HAP-1 (cell line): Measurements from ENCODE around the gene SPPL3.

Source experiments
- DNase-seq, 2 experiments: peaks; one replicate each; pipeline ENCODE4 v3.0.0-alpha.2; 2016 to 2020; ENCODE audit warnings: low spot score in 2 of 2
- H3K27me3 ChIP-seq: fragments of 250-450 bp; sonication (Bioruptor Pico); 2 replicates; pipeline ENCODE4 v1.5.1; 2020; ENCODE audit warnings: low read depth, mild to moderate bottlenecking, moderate library complexity
- H3K36me3 ChIP-seq: fragments of 250-450 bp; sonication (Bioruptor Pico); replicated peaks from 2 replicates; pipeline ENCODE4 v1.5.1; 2020; ENCODE audit warnings: mild to moderate bottlenecking
- H3K4me1 ChIP-seq: fragments of 250-450 bp; sonication (Bioruptor Pico); 2 replicates; pipeline ENCODE4 v1.5.1; 2020; ENCODE audit warnings: mild to moderate bottlenecking
- H3K4me3 ChIP-seq: fragments of 250-450 bp; sonication (Bioruptor Pico); 2 replicates; pipeline ENCODE4 v1.5.1; 2020; ENCODE audit warnings: mild to moderate bottlenecking, moderate library complexity
- H3K9me3 ChIP-seq: fragments of 250-450 bp; sonication (Bioruptor Pico); 2 replicates; pipeline ENCODE4 v1.5.1; 2020; ENCODE audit warnings: mild to moderate bottlenecking, moderate library complexity
- in situ Hi-C: fragments of 300-500 bp; cut with MboI; formaldehyde crosslinking; loops from 3 replicates; pipeline ENCODE4 v1.14.3; 2020; ENCODE audit warnings: low sequenced_read_pairs, inconsistent platforms, mixed read lengths

SPPL3 gene

GRCh38 chr12:120879102-120879501 is 25.1 kb downstream of the SPPL3 start:
- Histone ChIP-seq H3K27me3 (no peaks in the 10 kb centered on the region), H3K4me3 (no peak overlapping the region), H3K9me3 (no peaks in the 10 kb centered on the region), H3K4me1 (no peaks in the 10 kb centered on the region), H3K36me3 (no peaks in the 10 kb centered on the region)
- in situ Hi-C loops, result no loop called here
- no peak for DNase-seq

- Histone ChIP-seq H3K27me3 (no peaks in the 10 kb centered on the region), H3K4me3 (no peak overlapping the region), H3K4me1 (no peaks in the 10 kb centered on the region), H3K9me3 (no peaks in the 10 kb centered on the region), H3K36me3 (no peaks in the 10 kb centered on the region)
- DNase-seq, result no peak
- in situ Hi-C loops, result no loop called here
These were observed 29.5 kb downstream of the SPPL3 start for GRCh38 chr12:120874547-120875245.

- in situ Hi-C loops, result no loop called here
- DNase-seq, result no peak
- Histone ChIP-seq H3K4me3 (no peak overlapping the region), H3K9me3 (no peaks in the 10 kb centered on the region), H3K4me1 (no peaks in the 10 kb centered on the region), H3K27me3 (no peaks in the 10 kb centered on the region), H3K36me3 (no peaks in the 10 kb centered on the region)
These were observed 30.9 kb downstream of the SPPL3 start for GRCh38 chr12:120873226-120873625.

GRCh38 chr12:120872487-120872886 is 31.7 kb downstream of the SPPL3 start:
- no peaks in the 10 kb centered on the region for H3K9me3 ChIP-seq
- H3K4me3 ChIP-seq, result no peak overlapping the region
- no peak for DNase-seq
- no peaks in the 10 kb centered on the region for H3K27me3 ChIP-seq
- in situ Hi-C loops, result no loop called here
- no peaks in the 10 kb centered on the region for H3K36me3 ChIP-seq
- H3K4me1 ChIP-seq, result no peaks in the 10 kb centered on the region

GRCh38 chr12:120870415-120870814 is 33.7 kb downstream of the SPPL3 start:
- Histone ChIP-seq H3K4me1 (no peaks in the 10 kb centered on the region), H3K27me3 (no peaks in the 10 kb centered on the region), H3K9me3 (no peaks in the 10 kb centered on the region), H3K4me3 (no peak overlapping the region), H3K36me3 (no peaks in the 10 kb centered on the region)
- in situ Hi-C loops, result no loop called here
- DNase-seq, result no peak

- no peaks in the 10 kb centered on the region for H3K36me3 ChIP-seq
These were observed 34.8 kb downstream of the SPPL3 start for GRCh38 chr12:120869376-120869775.

GRCh38 chr12:120866108-120866507 is 38.0 kb downstream of the SPPL3 start:
- no peak for DNase-seq
- H3K9me3 ChIP-seq, result no peaks in the 10 kb centered on the region
- H3K4me1 ChIP-seq, result no peaks in the 10 kb centered on the region
- H3K4me3 ChIP-seq, result no peak overlapping the region
- no peaks in the 10 kb centered on the region for H3K36me3 ChIP-seq
- no peaks in the 10 kb centered on the region for H3K27me3 ChIP-seq
- in situ Hi-C loops, result no loop called here

More at GRCh38 chr12:120869376-120869775, 34.8 kb downstream of the SPPL3 start:
- Histone ChIP-seq H3K9me3 (no peaks in the 10 kb centered on the region), H3K27me3 (no peaks in the 10 kb centered on the region), H3K4me1 (no peaks in the 10 kb centered on the region), H3K4me3 (no peak overlapping the region)
- no peak for DNase-seq
- in situ Hi-C loops, result no loop called here

- Histone ChIP-seq H3K4me3 (no peak overlapping the region), H3K36me3 (no peaks in the 10 kb centered on the region), H3K4me1 (no peaks in the 10 kb centered on the region), H3K9me3 (no peaks in the 10 kb centered on the region), H3K27me3 (no peaks in the 10 kb centered on the region)
- DNase-seq, result no peak
- in situ Hi-C loops, result no loop called here
These were observed 39.1 kb downstream of the SPPL3 start for GRCh38 chr12:120865098-120865497.

- Histone ChIP-seq H3K4me1 (no peaks in the 10 kb centered on the region), H3K9me3 (no peaks in the 10 kb centered on the region; the same call in 1 of the 2 replicates), H3K36me3 (no peaks in the 10 kb centered on the region), H3K27me3 (no peaks in the 10 kb centered on the region), H3K4me3 (no peak overlapping the region)
- no peak for DNase-seq
- in situ Hi-C loops, result no loop called here
These were observed 41.5 kb downstream of the SPPL3 start for GRCh38 chr12:120862664-120863063.

GRCh38 chr12:120861074-120861795 is 42.9 kb downstream of the SPPL3 start:
- Histone ChIP-seq H3K9me3 (no peaks in the 10 kb centered on the region; the same call in 1 of the 2 replicates), H3K27me3 (no peaks in the 10 kb centered on the region), H3K4me1 (no peaks in the 10 kb centered on the region), H3K36me3 (no peaks in the 10 kb centered on the region), H3K4me3 (no peak overlapping the region)
- in situ Hi-C loops, result no loop called here
- no peak for DNase-seq

- H3K4me1 ChIP-seq, result no peaks in the 10 kb centered on the region
- in situ Hi-C loops, result no loop called here
- H3K27me3 ChIP-seq, result no peaks in the 10 kb centered on the region
- H3K9me3 ChIP-seq, result no peaks in the 10 kb centered on the region; the same call in 1 of the 2 replicates
- DNase-seq, result no peak
- no peaks in the 10 kb centered on the region for H3K36me3 ChIP-seq
- H3K4me3 ChIP-seq, result no peak overlapping the region
These were observed 45.7 kb downstream of the SPPL3 start for GRCh38 chr12:120858306-120859088.

GRCh38 chr12:120856980-120857379 is 47.2 kb downstream of the SPPL3 start:
- no peaks in the 10 kb centered on the region; the same call in 1 of the 2 replicates for H3K9me3 ChIP-seq
- in situ Hi-C loops, result no loop called here
- H3K36me3 ChIP-seq, result no peaks in the 10 kb centered on the region

GRCh38 chr12:120855823-120856588 is 48.2 kb downstream of the SPPL3 start:
- no peak for DNase-seq
- no peaks in the 10 kb centered on the region for H3K4me1 ChIP-seq
- H3K27me3 ChIP-seq, result no peaks in the 10 kb centered on the region
- no peaks in the 10 kb centered on the region; the same call in 1 of the 2 replicates for H3K9me3 ChIP-seq
- H3K4me3 ChIP-seq, result no peak overlapping the region
- in situ Hi-C loops, result no loop called here
- H3K36me3 ChIP-seq, result no peaks in the 10 kb centered on the region

More at GRCh38 chr12:120856980-120857379, 47.2 kb downstream of the SPPL3 start:
- DNase-seq, result no peak
- Histone ChIP-seq H3K4me3 (no peak overlapping the region), H3K4me1 (no peaks in the 10 kb centered on the region), H3K27me3 (no peaks in the 10 kb centered on the region)
